ENCODE measurements around the gene POLR2C. TPM values are rescaled to one million over a fixed set of nuclear protein-coding genes. Genes with fewer than 3 reads are reported as not detected.

Gene POLR2C
- total and polyA plus RNA-seq, 2 of the 13 experiments (the other 11 are each of a cell fraction or from before 2014, with no cell fraction given), result 104 to 216 TPM

DNA sequence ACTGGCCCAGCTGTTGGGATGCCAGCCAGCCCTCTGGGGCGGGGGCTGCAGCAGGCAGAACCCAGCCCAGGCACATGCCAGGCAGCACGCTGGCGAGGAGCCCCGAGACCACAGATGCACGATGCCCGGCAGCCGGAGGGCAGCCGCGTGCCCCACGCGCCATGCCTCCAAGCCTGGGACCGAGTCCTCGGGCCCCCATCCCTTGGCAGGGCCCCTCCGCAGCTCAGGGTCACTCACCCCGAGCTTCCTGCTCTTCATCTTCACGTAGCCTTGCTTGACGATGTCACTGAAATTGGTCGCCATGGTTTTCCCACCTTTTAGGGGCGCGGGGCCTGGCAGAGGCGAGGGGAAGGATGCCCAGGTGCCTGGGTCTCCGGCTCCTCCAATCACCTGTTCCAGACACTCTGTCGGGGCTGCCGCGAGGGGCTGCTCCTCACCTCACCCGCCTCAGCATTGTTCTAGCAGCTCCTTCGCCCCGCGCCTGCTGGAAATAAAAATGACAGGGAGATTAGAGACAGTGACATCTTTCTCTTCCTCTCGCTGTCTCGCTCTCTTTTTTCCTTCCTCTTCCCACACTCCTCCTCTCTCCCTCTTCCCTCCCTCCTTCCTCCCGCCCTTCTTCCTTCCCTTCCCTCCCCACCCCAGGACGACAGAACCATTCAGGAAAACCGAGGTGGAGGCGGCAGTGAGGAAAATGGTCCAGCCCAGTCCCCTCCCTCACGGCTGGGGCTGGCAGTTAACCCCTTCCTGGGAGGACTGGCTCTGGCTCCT, 16.9 kb downstream of the POLR2C start (continued):
- TF ChIP-seq, protein P1, sequence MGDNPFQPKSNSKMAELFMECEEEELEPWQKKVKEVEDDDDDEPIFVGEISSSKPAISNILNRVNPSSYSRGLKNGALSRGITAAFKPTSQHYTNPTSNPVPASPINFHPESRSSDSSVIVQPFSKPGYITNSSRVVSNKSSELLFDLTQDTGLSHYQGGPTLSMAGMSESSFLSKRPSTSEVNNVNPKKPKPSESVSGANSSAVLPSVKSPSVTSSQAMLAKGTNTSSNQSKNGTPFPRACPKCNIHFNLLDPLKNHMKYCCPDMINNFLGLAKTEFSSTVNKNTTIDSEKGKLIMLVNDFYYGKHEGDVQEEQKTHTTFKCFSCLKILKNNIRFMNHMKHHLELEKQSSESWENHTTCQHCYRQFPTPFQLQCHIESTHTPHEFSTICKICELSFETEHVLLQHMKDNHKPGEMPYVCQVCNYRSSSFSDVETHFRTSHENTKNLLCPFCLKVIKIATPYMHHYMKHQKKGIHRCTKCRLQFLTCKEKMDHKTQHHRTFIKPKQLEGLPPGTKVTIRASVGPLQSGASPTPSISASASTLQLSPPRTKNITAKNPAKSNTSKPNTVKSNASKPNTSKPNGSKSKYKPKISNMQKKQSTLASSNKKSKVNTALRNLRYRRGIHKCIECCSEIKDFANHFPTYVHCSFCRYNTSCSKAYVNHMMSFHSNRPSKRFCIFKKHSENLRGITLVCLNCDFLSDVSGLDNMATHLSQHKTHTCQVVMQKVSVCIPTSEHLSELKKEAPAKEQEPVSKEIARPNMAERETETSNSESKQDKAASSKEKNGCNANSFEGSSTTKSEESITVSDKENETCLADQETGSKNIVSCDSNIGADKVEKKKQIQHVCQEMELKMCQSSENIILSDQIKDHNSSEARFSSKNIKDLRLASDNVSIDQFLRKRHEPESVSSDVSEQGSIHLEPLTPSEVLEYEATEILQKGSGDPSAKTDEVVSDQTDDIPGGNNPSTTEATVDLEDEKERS (CRISPR knock-in tag; IDR thresholded peaks at IDR 0.05), result peak; percentile 37; the same call in 1 of the 2 replicates
- TF ChIP-seq REL (CRISPR knock-in tag; conservative IDR thresholded peaks at IDR 0.05) (no peak), ZNF709 (CRISPR knock-in tag; IDR thresholded peaks at IDR 0.05) (0 out of 2 replicates have a peak, but pooled peaks have one; percentile 33), ZNF138 (CRISPR knock-in tag; IDR thresholded peaks at IDR 0.05; ENCODE audit: low read depth) (no peak), NFIC (IDR thresholded peaks at IDR 0.05; ENCODE audit: low read length) (no peak), FOXM1 (CRISPR knock-in tag; IDR thresholded peaks at IDR 0.05) (no peak), SOX13 (IDR thresholded peaks at IDR 0.05) (0 out of 2 replicates have a peak, but pooled peaks have one; percentile 10), SOX13 (CRISPR knock-in tag; conservative IDR thresholded peaks at IDR 0.05 in 1 of 2, IDR thresholded peaks at IDR 0.05 in 1 of 2) (no peak; a peak in 1 of 4 replicates), EZH2 (conservative IDR thresholded peaks at IDR 0.05; ENCODE audit: low read depth, low read length) (no peak), SRSF9 (IDR thresholded peaks at IDR 0.05; ENCODE audit: borderline replicate concordance, insufficient read depth, low read depth, low read length, poor library complexity, severe bottlenecking) (no peak), NFKB2 (CRISPR knock-in tag; IDR thresholded peaks at IDR 0.05; ENCODE audit: borderline replicate concordance) (peak; percentile 11; the same call in 1 of the 2 replicates), GATA4 (IDR thresholded peaks at IDR 0.05; ENCODE audit: borderline replicate concordance, low read depth) (no peak), NFYB (CRISPR knock-in tag; IDR thresholded peaks at IDR 0.05) (no peak), SIN3B (IDR thresholded peaks at IDR 0.05; ENCODE audit: low read length) (no peak), TOPORS (CRISPR knock-in tag; IDR thresholded peaks at IDR 0.05) (no peak), PHB2 (IDR thresholded peaks at IDR 0.05; ENCODE audit: partially characterized antibody) (no peak), PLRG1 (conservative IDR thresholded peaks at IDR 0.05) (no peak), SUZ12 (IDR thresholded peaks at IDR 0.05; ENCODE audit: low read depth, low read length) (no peak), JARID2 (CRISPR knock-in tag; IDR thresholded peaks at IDR 0.05; ENCODE audit: insufficient replicate concordance) (no peak), NFE2L2 (IDR thresholded peaks at IDR 0.05; ENCODE audit: low read length) (no peak), ZFP36 (IDR thresholded peaks at IDR 0.05; ENCODE audit: borderline replicate concordance, low read depth, low read length, partially characterized antibody) (no peak), SOX5 (CRISPR knock-in tag; IDR thresholded peaks at IDR 0.05; ENCODE audit: borderline replicate concordance) (no peak), ZNF264 (CRISPR knock-in tag; IDR thresholded peaks at IDR 0.05) (no peak), ZBTB38 (CRISPR knock-in tag; IDR thresholded peaks at IDR 0.05) (peak; percentile 68)
- TF ChIP-seq, protein P2, sequence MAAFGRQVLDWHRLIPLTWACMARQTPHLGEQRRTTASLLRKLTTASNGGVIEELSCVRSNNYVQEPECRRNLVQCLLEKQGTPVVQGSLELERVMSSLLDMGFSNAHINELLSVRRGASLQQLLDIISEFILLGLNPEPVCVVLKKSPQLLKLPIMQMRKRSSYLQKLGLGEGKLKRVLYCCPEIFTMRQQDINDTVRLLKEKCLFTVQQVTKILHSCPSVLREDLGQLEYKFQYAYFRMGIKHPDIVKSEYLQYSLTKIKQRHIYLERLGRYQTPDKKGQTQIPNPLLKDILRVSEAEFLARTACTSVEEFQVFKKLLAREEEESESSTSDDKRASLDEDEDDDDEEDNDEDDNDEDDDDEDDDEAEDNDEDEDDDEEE (CRISPR knock-in tag; IDR thresholded peaks at IDR 0.05), result no peak
- TF ChIP-seq, protein P3, sequence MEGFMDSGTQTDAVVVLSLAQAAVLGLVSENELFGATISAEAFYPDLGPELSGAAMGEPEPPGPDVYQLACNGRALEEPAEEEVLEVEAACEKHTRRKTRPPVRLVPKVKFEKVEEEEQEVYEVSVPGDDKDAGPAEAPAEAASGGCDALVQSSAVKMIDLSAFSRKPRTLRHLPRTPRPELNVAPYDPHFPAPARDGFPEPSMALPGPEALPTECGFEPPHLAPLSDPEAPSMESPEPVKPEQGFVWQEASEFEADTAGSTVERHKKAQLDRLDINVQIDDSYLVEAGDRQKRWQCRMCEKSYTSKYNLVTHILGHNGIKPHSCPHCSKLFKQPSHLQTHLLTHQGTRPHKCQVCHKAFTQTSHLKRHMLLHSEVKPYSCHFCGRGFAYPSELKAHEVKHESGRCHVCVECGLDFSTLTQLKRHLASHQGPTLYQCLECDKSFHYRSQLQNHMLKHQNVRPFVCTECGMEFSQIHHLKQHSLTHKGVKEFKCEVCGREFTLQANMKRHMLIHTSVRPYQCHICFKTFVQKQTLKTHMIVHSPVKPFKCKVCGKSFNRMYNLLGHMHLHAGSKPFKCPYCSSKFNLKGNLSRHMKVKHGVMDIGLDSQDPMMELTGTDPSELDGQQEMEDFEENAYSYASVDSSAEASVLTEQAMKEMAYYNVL (CRISPR knock-in tag; IDR thresholded peaks at IDR 0.05; ENCODE audit: borderline replicate concordance), result peak; percentile 76
